Activated CD4-positive, alpha-beta T cell treated with anti-CD3 and anti-CD28 coated beads, Interleukin-2, Interleukin-4, amounts not matched to agents 100 ng/mL and 50 ng/mL, durations not matched to agents 16 hours and 8 hours (primary cell): ENCODE results near the gene SMIM27.

Experiments used
- DNase-seq: peaks from one replicate; pipeline ENCODE4 v3.0.0-alpha.2; 2020; ENCODE audit warnings: low spot score

Gene SMIM27

GRCh38 chr9:32558408-32558934, 6.3 kb downstream of the SMIM27 start:
- no peak for DNase-seq

DNA sequence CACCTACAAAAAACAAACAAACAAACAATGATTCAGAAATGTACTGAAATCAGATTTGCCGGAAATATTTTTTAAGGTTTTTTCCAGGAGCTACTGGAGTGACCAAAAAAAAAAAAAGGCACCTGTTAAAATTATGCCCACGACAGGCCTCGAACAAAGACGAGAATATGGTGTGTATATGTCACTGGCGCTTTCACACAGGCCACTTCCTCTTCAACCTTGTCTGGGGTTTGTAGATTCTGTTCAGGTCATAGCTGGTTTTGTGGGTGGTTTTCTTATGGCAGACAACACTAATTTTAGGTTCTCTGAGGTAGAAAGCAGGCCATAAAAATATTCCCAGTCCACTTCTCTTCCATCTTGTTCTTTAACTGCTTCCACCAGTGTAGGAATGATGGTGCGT, 13.8 kb downstream of the SMIM27 start:
- no peak for DNase-seq

DNA sequence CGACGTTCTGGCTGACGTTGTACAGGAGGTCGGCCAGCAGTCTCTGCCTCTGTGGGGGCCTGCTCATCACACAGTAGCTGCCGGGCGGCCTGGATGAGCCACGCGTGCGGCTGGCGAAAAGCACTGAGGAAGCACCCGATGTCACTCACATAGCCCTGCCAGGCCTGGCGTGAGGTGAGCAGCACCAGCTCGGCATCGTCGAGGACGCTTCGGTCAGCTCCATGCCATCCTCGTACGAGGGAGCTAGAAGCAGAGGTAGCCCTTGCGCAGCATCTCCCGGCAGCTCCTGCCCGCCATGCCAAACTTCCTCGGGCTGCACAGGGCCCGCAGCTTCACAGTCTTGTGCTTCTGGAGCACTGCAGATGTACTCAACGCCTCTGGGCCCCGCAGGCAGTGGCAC, 14.6 kb downstream of the SMIM27 start:
- DNase-seq: no peak

GRCh38 chr9:32570262-32570661, 18.1 kb downstream of the SMIM27 start:
- no peak for DNase-seq

GRCh38 chr9:32571969-32572899, 20.1 kb downstream of the SMIM27 start:
- DNase-seq: peak; percentile 80

GRCh38 chr9:32572900-32573523, 20.9 kb downstream of the SMIM27 start, which contains the start of gene NDUFB6:
NDUFB6 (minus strand) TSS chr9:32573159; CDS start chr9:32573060, 99 bp downstream.
- peak; percentile 95 for DNase-seq

- no peak for DNase-seq
Measured at GRCh38 chr9:32573821-32574220, 21.7 kb downstream of the SMIM27 start.

- no peak for DNase-seq
Measured at GRCh38 chr9:32574858-32575257, 22.7 kb downstream of the SMIM27 start.

DNA sequence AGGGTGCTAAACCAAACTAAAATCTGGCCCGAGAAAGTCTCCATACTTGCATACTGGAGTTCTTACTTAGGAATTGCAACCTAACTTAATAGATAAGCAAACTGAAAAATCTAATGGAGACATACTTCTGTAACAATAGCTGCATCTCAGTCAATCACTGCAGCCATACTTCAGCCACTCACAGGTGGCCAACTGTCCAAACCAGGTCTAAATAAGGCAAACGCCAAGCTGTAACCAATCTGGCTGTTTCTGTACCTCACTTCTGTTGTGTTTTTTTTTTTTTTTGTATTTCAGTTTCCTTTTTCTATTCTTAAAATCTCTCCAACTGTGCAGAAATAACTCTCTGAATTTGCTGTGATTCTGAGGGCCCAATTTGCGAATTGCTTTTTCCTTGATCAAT, 25.2 kb downstream of the SMIM27 start:
- DNase-seq: no peak

GRCh38 chr9:32578976-32579375, 26.8 kb downstream of the SMIM27 start:
- no peak for DNase-seq

DNA sequence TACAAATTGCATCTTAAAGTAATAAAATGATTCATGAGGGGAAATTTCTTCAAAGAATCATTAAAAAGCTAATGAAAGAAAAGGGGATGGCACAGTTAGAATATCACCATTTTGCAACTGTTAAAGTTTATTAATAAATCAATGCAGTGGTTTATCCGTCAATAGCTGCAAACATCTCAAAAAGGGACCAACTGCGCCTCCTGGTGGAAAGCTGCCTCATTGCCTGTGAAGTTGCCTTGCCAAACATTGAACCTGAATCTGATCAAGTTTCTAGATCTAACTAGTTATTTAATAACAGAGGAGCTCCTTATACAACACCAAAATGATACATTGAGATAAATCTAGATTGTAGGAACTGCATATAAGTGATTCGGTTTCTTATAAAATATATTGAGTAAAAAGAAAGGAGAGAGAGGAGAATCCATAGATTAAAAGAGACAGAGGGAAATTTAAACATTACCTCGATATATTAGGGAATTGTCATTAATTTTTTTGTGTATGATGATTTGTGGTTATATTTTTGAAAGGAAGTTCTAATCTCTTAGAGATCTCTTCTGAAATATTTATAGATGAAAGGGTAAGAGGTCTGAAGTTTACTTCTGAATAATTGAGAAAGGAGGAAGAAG, 27.7 kb downstream of the SMIM27 start:
- DNase-seq: peak; percentile 73

DNA sequence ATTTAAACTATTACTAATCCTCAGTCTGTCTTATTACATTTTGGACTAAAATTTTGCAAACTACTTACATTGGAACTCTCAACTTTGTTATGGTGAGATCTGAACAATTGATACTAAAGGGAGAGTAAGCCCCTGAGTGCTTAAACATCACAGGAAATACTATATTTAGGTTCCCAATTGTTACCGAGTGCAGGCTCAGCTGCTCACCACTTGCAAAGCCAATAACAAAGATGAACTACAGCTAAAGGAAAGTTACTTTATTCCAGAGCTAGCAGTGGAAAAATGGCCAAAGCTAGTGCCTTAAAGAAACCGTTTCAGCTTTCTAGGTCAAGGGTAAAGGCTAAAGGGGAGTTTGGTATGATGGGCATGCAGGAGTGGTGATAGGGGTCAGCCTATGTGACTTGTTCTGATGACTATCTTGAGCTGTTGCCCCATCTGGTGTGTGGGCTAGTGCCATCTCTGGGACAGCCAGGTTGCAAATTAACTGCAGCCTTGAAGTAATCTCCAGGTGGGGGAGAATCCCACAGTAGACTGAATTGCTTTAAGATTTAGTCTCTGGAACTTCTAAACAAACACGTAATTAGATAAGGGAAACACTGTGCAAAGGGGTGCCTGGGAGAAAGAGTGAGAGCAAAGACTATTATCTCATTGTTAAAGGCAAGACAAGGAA, 28.6 kb downstream of the SMIM27 start:
- no peak for DNase-seq

DNA sequence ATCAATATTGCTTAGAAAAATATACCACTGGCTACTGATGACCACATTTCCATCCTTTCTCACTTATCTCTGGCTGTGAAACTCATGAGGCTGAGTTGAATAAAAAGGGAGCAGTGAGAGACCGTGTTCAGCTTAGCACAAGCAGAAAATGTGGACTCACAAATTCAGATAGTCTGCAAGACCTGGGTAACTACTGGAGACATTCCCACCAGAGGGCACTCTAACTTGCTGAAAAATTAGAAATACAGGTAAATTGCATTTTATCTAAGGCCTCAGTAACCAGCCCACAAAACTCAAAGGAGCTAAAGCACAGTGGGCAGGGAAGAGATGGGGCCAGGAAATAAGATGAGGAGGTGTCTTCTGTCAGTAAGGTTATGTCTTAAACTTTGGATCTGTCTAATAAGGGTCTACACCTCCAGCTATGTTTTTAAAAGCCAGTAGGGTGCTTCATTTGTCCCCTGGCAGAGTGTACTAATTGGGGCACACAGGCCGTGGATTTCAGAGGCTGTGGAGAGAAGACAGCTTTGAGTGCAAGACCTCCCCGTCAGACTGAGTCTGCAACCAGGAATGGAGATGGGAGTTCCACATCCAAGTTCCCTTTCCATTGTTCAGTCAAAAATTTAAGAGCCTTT, 29.5 kb downstream of the SMIM27 start:
- peak; percentile 47 for DNase-seq

DNA sequence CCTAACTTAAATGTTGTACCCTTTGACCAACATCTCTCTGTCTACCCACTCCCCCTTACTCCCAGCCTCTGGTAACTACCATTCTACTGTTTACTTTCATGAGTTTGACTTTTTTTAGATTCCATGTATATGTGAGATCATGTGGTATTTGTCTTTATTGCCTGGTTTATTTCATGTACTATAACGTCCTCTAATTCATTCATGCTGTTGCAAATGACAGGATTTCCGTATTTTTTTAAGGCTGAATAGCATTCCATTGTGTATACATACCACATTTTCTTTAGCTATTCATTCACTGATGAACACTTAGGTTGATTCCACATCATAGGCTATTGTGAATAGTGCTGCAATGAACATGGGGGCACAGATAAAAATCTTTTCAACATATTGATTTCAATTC, 32.7 kb downstream of the SMIM27 start:
- DNase-seq: no peak

DNA sequence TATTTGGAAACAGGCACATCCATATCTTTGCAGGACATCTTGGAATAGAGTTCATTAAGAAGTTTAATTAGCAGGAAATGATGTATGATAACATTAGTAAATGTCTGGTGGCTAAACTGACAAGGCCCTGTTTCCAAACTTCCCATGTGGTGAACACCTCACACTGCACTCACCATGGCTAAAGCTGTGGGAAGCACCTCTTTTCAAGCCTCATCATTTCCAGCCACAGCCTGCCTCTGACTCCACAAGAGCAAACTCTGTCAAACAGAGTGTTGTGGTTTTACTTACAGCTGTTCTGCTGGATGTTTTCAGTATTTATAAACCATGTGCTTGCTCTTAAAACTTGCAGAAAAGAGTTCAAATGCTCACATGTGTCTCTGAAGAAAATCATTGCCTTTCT, 35.8 kb downstream of the SMIM27 start:
- DNase-seq: no peak

- DNase-seq: peak; percentile 28
Measured at GRCh38 chr9:32589083-32589723, 37.1 kb downstream of the SMIM27 start.

- no peak for DNase-seq
Measured at GRCh38 chr9:32590476-32590875, 38.3 kb downstream of the SMIM27 start.

DNA sequence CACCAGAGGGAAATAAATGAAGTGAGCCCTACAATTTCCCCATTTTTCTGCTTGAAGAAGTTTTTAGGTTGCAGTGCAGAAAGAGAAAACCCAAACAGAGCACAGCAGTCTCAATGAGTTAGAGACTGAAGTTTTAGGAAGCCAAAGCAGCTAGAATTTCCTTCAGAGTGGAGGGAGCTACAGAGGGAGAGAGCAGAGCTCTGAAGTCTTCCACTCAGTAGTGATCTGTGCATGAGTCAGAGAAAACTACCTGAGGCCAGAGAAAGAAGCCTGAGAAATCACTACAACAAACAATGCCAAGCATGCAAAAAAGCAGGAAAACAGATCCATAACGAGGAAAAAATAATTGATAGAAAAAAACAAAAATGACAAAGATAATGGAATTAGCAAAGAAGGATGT, 38.8 kb downstream of the SMIM27 start:
- no peak for DNase-seq

DNA sequence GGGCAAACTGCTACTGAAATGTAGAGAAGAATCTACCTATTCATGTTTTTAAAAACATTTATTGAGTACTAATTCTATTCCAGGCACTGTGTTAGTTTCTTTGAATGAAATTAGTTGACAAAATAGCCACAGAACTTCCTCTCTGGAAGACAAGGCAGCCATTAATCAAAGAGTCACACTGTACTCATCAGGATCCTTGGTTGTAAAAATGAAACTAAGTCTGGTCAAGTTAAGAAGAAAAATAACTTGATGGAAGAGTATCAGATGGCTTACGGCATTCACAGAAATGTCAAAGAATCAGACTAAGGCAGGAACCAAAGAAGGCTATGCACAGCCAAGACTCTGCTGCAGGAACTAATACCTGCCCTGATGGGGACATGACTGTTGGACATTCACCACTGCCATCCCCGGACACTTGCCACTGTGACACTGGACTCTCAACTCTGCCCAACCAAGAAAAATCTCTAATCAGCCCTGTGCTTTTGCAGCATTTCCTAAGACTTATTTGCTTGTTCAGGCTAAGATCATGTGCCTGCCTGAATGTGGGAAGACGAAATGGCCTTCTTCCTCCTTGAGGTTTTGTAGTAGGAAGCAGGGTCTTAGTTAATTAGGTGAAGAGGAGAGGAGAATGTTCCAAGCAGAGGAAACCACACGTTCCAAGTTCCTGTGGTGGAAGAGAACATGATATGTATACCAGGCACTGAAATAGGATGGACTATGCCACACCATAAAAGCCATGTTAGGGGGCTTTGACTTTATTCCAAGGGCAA, 44.2 kb downstream of the SMIM27 start:
- no peak for DNase-seq

GRCh38 chr9:32596936-32597335, 44.8 kb downstream of the SMIM27 start:
- DNase-seq: no peak
